SW 1271 (cell line): Measurements from ENCODE around the gene WBP2NL.

ENCODE experiments used
- DNase-seq, 2 experiments: peaks; one replicate each; lab custom pipeline; 2025; lab: John Stamatoyannopoulos, UW

WBP2NL gene

GRCh38 chr22:41978732-41979131 lies 19.9 kb upstream of the WBP2NL start:
- DNase-seq = no peak

DNA sequence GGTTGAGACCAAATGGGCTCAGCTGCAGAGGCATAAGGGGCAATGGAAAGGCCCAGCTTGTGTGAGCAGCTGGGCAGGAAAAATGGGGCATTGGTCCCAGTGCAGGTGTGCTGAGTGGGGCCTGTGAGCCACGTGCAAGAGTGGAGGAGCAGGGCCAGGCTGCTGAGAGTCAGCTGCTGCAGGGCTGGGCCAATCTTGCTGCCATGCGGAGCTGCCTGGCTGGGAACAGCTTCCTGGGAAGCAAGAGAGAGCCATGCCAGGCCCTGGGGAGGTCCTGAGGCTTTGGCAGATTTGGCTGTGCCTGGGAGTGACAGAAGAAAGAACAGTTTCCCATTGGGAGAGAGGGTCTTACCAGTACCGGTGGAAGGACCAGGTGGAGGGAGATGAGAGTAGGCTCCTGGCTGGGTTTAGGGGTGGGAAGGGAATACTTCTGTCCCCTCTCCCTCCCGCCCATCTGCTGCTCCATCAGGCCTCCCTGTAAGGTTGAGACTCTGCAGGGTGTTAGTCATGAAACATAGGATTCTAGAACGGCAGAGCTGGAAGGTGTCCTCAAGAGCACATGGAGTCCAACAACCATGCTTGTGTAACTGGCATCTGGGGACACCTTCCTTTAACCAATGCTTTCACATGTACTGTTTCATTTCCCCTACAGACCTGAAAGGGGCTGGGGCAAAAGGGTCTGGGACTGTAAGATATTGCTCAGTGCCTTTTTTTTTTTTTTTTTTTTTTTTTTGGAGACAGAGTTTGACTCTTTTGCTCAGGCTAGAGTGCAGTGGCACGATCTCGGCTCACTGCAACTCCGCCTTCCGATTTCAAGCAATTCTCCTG lies 19.0 kb upstream of the WBP2NL start:
- DNase-seq = no peak

DNA sequence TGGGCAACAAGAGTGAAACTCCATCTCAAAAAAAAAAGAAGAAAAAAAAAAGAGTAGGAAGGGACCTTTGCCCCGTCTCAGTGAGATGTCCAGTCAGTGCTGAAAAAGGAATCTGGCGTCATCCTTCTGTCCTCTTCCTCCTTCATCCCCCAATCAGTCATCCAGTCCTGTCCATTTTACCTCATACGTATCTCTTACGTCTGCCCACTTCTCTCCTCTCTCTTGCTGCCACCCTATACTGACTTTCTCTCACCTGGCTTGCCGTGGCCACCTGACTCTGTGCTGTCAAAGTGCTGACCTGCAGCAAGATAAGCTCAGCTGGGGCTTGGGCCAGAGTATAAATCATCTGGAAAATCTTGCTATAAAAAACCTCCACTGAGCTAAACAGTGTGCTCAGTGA lies 15.7 kb upstream of the WBP2NL start:
- DNase-seq = no peak

- DNase-seq = no peak
Observed at GRCh38 chr22:41983513-41984405, 14.8 kb upstream of the WBP2NL start.

DNA sequence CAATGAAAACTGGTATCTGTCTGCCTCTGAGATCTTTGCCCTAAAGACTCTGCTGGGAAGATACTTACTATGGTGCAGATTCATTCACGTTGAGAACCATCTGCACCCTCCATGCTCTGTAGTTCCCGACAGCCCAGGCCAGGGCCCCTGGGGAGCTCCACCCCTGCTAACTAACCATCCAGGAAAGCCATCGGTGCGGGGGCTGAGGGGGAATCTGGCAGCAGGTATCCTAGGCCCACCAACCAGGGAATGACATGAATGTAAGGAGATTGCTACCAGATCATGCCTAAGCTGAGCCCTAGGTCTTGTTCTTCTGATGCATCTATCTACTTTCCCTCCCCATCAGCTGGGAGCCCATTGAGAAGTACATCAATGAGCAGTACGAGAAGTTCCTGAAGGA lies 11.3 kb upstream of the WBP2NL start:
- DNase-seq = no peak

GRCh38 chr22:41989246-41989645 lies 9.3 kb upstream of the WBP2NL start:
- DNase-seq = no peak

DNA sequence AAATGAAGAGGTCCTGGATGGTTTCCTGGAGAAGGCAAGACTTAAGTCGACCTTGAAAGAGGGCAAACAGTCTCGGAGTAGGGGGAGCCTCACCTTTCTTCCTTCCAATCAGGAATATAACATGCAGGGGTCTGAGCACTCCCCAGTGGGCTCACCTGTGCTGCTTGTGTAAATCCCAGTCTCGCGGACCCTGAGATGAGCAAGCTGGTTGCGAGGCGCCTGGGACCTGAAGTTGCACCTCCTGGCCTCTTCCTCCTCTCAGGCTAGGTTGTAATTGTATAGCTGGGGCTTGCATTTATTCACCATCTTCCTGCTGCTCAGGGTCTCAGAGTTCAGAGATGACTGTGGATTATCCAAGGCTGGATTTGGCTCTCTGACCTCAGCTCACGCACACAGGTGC lies 7.5 kb upstream of the WBP2NL start:
- DNase-seq = no peak

DNA sequence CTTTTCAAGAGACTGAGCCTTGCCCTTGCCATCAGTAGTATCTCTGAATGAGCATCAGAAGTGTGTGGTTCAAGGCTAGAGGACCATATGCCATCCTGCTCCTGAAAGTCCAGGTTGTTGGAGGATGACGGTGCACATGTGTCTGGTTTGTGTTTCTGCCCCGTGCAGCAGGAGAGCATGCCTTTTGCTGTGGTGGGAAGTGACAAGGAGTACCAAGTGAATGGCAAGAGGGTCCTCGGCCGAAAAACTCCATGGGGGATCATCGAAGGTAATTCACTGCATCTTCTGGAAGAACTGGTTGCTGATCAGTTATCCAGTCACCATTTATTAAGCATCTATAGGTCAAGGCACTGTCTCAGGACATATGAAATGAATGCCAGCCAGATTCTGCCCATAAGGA lies 6.1 kb upstream of the WBP2NL start:
- DNase-seq = no peak

DNA sequence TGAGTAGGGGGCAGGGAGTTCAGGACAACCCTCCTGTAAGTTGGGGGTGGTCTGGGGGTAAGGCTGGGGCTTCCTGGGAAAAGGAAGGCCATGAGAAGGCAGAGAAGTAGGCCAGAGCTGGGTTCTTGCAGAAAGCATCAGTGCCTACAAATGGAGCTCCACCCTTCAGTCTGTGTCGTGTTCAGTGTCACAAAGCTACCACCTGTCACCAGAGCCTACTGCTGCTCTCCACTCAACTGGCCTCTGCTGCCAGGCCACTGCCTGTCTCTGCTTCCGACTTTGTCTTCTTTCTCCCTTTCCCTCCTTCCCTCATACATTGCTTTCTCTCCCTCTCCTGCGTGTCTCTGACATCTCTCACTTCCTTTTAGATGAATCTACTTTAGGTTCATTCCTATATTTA lies 3.4 kb upstream of the WBP2NL start:
- DNase-seq = no peak

GRCh38 chr22:41996826-41997225 lies 1.8 kb upstream of the WBP2NL start:
- DNase-seq = no peak

DNA sequence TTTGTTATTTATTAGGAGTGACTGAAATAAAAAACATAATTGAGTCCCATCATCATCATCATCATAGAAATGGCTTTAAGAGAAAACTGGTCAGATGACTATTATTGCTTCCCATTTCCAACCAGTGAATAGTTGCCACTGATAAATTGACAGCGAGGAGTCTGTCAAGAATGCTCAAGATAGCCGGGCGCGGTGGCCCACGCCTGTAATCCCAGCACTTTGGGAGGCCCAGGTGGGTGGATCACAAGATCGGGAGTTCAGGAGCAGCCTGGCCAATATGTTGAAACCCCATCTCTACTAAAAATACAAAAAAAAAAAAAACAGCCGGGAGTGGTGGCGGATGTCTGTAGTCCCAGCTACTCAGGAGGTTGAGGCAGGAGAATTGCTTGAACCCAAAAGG lies 1.9 kb downstream of the WBP2NL start:
- DNase-seq = no peak

DNA sequence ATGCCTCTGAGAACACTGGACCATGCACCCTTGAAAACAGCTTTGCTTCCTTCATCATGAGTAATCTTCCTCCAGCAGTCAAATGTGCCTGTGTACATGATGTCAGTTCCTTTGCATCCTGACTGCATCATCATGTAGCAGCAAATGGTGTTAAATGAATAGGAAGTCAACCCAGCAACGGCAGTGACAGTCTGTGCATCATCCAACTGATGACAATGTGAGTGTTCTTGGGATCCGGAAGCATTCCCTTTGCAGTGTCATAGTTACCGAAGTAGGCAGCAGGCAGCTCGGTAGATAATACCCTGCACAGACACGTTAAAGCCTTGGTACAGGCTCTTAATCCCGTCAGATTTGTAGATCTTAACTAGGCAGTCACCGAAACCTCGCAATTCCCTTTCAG lies 2.5 kb downstream of the WBP2NL start:
- DNase-seq = no peak

- no peak for DNase-seq
Observed at GRCh38 chr22:42001706-42002105, 3.1 kb downstream of the WBP2NL start.

- no peak for DNase-seq
Observed at GRCh38 chr22:42007922-42008321, 9.3 kb downstream of the WBP2NL start.

DNA sequence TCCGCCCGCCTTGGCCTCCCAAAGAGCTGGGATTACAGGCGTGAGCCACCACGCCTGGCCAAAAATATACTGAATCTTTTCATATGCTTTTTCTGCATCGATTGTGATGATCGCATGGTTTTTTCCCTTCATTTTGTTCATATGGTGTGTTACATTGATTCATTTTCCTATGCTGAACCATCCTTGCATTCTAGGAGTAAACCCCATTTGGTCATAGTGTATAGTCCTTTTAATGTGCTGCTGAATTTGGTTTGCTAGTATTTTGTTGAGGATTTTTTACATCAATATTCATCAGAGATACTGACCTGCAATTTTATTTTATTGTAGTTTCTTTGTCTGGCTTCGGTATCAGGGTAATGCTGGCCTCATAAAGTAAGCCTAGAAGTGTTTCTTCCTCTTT lies 12.2 kb downstream of the WBP2NL start:
- no peak for DNase-seq

DNA sequence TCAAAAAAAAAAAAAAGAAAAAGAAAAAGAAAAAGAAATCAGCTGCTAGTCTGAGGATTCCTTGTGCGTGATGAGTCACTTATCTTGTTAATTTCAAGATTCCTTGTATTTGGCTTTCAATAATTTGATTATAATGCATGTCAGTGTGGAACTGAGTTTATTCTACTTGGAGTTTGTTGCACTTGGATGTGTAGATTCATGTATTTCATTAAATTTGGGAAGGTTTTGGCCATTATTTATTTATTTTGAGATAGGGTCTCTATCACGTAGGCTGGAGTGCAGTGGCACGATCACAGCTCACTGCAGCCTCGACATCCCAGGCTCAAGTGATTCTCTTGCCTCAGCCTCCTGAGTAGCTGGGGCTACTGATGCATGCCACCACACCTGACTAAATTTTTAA lies 14.8 kb downstream of the WBP2NL start:
- no peak for DNase-seq

GRCh38 chr22:42016111-42016510 lies 17.5 kb downstream of the WBP2NL start:
- no peak for DNase-seq

- DNase-seq = no peak
Observed at GRCh38 chr22:42018224-42018623, 19.6 kb downstream of the WBP2NL start.

- no peak for DNase-seq
Observed at GRCh38 chr22:42021571-42021970, 23.0 kb downstream of the WBP2NL start.

- DNase-seq = no peak
Observed at GRCh38 chr22:42022162-42022847, 23.7 kb downstream of the WBP2NL start.

- DNase-seq = no peak
Observed at GRCh38 chr22:42025421-42025820, 26.8 kb downstream of the WBP2NL start.

DNA sequence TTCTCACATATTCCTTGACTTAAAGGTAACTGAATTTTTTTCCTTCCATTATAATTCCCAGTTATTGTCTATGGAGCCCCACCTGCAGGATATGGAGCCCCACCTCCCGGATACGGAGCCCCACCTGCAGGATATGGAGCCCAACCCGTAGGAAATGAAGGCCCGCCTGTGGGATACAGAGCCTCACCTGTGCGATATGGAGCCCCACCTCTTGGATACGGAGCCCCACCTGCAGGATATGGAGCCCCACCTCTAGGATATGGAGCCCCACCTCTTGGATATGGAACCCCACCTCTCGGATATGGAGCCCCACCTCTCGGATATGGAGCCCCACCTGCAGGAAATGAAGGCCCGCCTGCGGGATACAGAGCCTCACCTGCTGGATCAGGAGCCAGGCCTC lies 28.1 kb downstream of the WBP2NL start:
- DNase-seq = no peak
